GF-D8 (cell line): ENCODE data around the gene PUS1.

Source experiments
- DNase-seq: peaks from one replicate; lab custom pipeline; 2025; lab: John Stamatoyannopoulos, UW

PUS1 gene

DNA sequence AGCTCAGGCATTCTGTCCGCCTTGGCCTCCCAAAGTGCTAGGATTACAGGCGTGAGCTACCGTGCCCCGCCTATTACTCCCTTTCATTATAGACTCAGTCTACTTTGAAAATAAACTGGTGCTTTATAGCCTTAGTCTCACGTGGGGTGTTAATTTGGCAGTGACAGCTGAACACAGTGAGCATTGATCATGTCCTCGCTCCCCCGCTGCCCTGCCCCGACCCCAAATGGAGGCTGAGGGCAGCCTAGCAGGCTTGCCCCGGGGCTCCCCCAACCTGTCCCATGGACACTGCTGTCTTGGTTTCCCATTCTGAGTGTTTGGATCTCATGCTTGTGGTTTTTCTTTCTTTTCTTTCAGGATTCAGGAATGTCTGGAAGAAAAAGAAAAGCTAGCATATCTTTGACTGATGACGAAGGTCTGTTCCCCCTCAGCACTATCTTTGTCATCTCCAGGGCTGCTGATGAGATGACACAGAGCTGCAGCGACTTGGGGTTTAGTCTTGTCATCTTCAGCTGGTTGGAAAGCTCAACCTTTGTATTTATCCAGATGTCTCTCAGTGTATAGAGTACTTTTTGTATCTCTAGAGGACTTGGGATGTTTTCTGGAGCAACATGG is 62.8 kb downstream of the PUS1 start:
- DNase-seq, result no peak

DNA sequence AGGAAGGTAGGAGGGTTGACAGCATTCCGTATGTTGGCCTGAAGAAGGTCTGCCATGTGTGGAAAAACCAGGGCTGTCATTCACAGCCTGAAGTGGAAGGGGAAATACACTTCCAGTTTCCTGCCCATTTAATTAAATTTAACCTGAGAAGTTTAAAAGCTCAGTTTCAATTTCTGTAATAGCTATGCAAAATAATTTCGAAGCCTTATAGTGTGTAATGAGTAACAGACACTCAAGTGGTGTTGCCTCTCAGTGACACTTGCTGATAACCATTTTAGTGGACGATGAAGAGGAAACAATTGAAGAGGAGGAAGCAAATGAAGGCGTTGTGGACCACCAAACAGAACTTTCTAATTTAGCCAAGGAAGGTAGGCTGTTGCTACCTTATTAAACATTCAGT is 65.5 kb downstream of the PUS1 start:
- no peak for DNase-seq
